GM19463 (cell line): Measurements from ENCODE around the gene ACKR3.

Experiments
- ATAC-seq: cut with Tn5 transposase; IDR thresholded peaks from one replicate; pipeline ENCODE4 v1.9.1; 2021; ENCODE audit warnings: mild to moderate bottlenecking, moderate library complexity; ENCODE audit not compliant: unreplicated experiment

ACKR3 gene

DNA sequence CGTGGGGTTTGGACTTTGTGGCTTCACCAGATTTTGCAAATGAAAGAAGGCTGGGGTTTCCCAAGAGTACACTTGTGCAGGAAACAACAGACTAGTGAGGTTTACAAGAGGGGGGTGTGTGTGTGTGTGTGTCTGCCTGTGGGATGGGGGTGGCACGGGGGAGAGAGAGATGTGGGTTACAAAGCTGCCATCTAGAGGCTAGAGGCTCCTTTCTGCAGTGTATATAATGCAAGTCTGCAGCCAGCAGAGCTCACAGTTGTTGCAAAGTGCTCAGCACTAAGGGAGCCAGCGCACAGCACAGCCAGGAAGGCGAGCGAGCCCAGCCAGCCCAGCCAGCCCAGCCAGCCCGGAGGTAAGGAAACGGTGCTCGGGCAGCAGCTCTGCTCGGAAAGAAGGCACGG is at the start of gene ACKR3:
Gene ACKR3 (plus strand): TSS at position 253 of the 401 bp plus-strand sequence. CDS start 10,641 bp downstream, outside the sequence.
- ATAC-seq = peak; percentile 86

DNA sequence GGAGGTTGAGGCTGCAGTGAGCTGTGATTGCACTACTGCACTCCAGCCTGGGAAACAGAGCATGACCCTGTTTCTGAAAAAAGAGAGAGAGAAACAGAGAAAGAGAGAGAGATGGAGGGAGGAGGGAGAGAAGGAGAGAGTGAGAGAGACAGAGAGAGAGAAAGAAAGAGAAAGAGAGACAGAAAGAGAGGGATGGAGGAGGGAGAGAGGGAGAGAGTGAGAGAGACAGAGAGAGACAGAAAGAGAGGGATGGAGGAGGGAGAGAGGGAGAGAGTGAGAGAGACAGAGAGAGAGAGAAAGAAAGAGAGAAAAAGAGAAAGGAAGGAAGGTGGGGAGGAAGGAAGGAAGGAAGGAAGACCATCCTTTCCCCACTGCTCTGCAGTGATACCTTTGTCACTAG is 48.1 kb upstream of the ACKR3 start:
- no peak for ATAC-seq

DNA sequence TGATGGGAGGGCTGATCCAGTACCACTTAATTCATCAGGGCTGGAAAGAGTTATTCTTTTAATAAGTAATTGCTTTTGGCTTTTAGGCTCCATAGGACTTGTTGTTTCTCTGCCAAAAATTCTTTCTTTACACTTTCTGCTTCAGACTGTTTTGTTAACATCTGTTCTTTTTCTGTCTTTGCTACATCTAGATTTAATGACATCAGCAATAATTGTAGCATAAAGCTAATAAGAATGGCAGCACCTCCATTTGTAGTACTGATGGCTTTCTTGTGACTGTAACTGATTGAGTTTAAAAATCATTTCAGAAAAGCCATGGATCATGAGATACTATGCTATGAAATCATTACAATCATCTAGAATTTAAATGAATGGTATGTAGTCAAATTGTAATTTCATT is 46.4 kb upstream of the ACKR3 start:
- ATAC-seq = no peak

DNA sequence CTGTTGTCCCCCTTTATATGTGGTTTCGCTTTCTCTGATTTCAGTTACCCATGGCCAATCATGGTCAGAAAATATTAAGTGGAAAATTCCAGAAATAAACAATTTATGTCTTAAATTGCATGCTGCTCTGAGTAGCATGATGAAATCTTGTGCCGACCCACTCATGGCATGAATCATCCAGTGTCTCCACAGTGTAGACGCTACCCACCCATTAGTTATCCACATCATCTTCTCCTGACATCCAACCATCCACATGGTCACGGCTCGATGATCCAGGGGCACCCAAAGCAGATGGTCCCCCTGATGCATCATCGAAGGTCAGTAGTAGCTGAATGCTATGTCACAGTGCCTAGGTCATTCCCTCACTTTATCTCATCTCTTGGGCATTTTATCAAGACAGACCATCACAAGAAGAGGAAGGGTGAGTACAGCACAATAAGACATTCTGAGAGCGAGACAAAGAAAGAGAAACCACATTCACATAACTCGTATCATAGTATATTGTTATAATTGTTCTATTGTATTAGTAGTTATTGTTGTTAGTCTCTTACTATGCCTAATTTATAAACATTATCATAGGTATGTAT is 44.1 kb upstream of the ACKR3 start:
- no peak for ATAC-seq

DNA sequence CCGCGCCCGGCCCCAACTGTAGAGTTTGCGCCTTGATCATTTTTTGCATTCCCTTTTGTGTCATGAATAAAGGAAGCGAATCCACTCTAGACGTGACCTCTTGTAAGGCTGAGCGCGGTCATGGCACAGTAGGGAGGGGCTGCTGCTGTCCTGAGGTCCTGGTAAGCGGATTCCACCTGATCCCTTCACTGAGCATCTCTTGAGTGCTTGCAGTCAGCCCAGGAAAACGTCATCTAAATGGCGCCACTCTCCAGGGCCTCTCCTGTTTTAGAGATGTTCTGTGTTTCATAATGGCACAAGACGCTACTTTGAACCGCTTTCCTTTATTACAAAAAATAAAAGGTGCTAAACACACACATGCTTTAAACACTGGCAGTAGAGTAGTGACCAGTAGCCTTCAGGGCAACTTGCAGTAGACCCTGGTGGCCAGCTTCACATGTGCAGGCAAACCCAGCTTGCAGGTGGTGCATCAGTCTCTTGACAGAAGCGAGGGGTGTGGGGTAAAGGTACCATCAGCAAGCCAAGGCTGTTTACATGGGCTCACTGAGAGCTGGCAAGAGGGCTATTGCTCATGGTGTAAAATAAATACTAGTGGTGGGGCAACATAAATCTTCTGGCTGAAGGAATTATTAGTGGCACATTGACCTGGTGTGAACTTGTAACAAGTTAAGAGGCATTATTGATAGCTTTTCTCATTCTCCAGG is 43.0 kb upstream of the ACKR3 start:
- ATAC-seq = no peak

DNA sequence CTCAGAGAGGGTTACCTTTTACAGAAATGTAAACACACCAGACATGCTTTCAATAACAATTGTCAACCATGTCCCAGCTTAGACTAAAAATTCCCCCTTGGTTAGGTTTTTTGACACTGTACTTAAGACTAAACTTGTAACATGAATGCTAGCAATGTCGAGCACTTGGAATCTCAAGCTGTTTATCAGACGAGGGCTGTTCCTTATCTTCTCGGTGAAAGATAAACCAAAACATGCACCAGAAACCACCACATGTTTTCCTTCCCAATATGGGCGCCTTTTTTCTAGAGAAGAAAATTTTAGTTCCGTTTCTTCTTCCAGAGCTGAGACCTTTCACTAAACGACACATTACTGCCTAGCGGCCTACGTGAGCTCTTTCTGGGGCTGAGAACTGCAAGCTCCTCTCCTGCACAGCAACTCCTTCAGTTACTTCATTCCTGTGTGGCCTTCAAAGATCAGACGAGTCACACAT is 42.4 kb upstream of the ACKR3 start:
- no peak for ATAC-seq

DNA sequence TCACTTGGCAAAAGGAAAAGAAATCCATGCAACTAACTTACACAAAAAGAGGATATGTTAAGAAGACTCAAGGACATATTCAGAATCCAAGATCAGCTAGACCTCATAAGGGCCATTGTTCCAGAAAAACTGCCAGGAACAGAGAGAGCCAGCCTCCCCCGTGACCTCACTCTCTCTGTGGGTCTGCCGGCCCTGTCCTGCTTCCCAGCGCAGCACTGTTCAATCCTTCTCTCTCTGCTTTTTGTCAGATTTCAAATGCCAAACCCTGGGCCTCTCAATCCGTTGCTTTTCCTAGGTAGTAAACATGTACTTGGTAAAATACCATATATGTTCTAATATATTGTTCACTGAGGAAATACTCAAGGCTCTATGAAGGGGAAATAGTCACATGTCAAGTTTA is 40.0 kb upstream of the ACKR3 start:
- ATAC-seq = no peak

DNA sequence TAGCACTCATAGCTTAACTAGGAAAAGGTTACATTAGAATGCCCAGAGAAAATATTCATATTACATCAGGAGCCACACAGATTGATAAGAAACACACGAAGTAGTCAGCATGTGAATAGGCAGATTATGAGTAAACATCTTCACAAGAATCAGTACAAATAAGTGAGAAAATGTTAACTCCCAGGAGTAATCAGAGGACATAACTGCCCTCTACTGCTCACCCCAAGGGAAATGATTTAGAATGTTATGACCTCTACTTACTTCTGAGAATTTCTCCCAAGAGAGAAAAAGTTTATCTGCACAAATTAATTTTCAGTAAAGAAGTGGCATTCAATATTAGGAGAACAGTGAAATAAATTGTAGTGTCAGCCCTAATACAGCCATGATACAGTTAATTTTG is 39.1 kb upstream of the ACKR3 start:
- no peak for ATAC-seq

DNA sequence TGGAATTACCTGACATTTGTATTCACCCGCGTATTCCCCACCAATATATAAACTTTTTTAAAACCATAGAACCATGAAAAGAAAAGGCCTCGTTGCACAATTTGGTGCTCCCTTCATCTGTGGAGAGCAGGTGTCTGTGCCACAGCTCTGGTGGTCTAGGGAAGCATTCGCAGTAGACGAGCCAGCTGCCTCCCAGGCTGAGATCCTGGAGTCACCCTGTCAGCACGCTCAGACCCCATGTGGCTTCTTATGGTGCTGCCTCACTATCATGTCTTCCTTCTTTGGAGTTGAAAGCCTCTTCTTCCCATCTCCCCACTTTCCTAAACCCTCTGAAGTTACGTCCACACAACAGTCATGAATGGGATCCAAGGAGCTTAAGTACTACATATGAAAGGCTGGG is 38.4 kb upstream of the ACKR3 start:
- ATAC-seq = no peak

DNA sequence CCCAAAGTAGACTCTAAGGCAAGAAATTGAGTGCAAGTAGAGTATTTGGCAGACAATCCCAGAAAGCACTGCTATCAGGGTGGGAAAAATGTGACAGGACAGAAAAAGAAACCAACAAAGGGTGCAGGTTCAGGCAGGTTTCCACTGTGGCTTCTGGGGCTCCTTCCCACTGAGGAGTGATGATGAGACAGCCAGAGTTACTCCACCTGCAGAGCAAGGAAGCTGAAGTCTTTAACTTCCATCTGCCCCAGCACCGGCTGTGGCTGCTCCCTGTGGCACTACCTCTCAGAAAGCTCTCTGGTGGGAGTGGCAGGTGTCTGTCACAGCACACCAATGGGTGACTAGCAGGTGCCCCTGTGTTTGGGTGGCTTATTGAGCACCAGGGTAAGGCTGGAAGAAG is 37.6 kb upstream of the ACKR3 start:
- no peak for ATAC-seq

DNA sequence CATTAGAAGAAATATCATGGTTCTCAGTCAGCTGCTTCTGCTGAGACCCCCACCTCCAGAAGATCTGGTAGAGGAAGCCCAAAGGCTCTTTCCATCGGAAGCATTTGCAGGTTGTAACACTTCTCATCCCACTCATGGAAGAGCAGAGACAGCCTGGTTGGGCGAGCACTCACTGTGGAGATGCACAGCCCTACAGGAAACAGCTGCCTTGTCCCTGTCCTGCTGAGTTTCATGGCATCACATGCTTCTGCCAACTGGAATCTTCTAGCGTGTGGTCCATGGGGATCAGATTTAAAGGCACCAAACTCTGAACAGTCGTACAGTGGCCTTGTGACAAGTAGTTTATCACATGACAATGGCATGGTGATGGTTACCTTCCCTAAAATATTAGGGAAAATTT is 36.3 kb upstream of the ACKR3 start:
- ATAC-seq = no peak

DNA sequence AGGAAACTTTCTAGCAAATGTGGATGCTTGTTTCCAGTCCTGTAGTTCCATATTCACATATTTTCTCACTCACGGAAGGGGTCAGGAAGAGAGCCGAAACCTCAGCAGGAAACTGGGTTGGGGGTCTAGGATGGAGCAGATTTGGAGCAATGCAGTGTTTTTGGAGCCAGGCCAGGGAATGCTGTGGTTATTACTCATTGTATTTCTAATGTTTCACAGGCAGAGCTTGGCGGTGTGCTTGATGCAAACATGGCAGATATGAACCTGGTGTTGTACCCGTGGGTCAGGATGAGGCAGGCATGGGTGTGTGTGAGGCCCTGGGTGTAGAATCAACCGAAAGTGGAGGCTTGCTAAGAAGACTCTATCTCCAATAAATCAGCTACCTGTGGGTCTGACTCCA is 34.6 kb upstream of the ACKR3 start:
- ATAC-seq = no peak

DNA sequence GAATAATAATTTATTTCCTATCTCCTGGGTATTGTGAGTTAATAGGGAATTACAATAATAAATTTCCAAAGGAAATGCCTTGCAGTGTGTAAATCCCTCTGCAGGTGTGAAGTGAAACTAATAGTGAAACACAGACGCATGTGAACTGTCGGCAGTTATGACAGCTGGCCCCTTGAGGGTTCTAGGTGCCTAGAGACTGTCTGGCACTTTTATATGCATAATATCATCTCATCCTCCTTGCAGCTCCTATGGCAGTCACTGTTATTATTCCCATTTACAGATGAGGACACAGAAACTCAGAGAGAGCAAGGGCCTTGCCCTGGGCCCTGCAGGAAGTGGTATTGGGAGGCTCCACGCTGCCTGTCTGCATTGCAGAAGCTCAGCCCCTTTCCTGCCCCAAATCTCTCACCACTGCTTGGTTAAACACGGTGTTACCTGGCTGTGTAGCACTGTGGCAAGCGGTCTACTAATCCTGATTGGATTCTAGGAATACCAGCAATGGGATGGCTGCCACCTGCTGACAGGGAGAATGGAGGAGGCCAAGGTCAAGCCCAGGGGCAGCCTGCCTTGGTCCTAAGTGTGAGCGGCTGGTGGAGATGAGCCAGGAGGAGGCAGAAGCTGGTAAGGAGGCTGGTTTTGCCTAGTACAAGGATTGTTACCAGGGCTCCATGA is 32.8 kb upstream of the ACKR3 start:
- ATAC-seq = peak; percentile 61

DNA sequence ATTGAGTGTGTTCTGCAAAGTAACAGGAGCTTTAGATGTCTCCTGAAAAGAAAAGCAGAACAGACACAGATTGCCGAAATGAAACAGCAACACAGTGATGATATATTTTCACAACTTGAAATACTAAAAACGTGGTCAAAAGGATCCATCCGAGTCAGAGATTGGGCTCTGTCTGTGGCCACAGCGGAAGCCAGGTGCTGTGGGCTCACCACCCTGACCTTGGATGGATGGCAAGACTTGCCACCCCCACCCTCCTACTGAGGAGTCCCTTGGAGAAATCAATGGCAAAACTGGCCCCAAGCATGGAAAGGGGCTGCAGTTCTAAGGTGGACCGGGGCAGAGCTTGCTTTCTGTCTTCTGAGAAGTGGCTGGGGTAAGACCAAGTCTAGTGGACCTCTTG is 31.4 kb upstream of the ACKR3 start:
- ATAC-seq = peak; percentile 35

DNA sequence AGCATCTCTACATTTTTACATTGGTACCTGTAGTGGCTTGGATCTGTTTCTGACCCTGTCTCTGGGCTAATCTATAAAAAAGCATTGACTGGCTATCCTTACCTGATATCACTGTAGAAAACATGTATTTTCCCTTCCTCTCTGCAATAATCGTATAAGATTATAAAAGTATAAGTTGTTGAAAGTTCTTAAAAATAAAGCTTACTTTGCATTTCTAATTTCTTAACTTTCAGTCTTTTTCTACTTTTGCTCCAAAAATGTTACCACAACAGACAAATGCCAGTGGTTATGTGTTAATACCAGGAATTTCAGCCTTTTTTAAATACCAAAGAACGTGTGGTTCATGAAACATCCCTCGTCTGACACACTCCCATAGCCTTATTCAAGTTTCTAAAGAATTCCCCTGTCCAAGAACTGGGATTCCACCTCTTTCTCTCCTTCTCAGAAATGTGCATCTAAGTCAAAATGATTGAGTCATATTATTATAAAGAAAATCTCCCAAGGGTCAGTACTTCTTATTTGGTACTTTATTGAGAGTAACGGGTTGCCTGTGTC is 28.5 kb upstream of the ACKR3 start:
- no peak for ATAC-seq

DNA sequence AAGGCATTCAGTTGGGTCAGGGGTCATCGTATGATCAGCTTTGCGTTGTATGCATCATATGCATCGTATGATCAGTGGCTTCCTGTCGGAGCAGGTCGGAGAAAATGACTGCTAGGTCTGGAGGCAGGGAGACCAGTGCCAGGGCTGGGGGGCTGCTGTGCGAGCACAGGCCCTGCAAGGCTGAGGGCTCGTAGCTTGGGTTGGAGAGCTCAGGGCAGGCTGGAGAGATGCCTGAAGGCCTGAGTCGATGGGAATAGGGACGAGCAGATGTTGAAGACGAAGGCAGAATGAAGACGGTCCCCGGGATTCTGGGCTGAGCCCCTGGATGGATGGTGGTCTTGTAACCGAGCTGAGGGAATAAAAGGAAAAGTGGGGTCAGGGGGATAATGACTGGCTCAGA is 25.3 kb upstream of the ACKR3 start:
- no peak for ATAC-seq

DNA sequence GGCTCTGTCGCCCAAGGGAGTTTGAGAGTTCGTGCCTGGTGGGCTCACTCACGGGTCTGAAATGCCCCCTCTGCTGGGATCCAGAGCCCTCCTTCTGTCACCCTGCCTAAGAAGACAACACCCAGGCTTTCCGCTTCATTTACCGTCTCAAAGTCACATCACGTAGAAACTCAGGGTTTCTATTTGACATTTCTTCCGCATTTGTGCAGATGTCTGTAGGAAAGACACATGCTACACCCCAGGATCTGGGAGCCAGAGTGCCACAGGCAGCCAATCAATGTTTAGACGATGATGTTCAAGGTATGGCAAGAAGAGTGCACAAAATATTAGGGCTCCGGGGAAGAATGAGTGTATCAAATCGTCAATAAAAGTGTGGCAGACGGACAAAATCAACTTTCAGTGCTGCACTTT is 24.4 kb upstream of the ACKR3 start:
- peak; percentile 56 for ATAC-seq

DNA sequence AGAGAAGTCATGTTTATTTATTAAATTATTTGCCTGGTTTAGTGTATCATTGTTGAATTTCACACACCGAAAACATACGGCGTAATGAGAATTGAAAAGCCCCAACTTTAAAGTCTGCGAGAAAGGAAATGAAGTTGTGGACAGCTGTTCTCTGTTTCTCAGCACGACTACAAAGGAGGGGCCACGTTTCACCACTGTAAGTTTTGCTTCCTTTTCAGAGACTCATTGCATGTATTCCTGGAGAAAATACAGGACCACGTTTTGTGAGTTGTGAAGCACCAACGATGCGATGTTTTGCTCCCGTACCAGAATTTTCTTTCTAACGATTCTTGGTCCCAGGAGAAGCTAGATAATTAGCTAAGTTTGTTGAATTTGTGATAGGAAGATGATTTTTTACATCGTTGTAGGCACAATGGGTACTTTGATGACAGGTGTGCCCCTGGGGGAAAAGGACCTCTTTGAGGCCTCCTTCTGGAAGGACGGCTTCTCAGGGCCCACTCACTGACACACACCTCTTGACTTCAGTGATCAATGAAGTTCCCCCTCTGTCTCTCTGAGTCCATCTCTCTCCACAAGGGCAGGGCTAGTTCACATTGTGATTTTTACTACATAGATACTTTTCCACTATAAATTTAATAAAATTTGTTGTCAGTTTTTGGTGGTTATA is 23.7 kb upstream of the ACKR3 start:
- peak; percentile 56 for ATAC-seq

DNA sequence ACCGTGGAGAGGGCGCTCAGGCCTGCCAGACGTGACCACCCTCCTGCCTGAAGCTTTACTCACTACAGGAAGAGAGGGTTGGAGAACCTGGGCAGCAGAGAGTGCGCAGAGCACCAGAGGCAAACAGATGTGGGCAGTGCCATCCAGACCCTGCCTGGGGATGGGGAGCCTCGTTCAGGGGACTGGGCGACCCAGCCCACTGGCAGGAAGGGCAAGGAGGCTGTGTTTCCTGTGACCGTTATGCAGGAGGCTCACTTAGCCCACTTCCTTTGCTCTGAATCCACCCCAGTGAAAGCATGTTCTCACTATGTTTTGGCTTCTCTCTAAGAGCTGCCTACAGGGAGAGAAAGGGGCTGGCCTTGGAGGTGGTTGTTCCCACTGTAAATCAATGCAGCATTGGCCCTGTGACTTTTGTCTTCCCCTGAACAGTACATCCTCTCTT is 23.0 kb upstream of the ACKR3 start:
- ATAC-seq = no peak

DNA sequence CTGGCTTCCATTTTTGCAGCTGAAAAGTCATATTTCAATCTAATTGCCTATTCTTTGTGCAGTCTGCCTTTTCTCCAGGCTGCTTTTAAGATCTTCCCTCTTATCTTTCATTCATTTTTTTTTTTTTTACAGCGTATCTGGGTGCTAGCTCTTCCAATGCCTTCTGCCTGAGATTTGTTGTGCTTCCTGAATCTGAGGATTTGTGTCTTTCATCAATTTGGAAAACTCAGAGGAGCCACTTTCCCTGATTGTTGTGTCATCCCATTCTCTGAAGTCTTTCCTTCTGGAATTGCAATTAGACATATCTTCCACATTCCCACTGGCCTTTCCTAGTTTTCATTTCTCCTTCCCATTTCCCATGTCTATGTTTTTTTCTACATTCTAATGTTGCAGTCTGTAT is 21.9 kb upstream of the ACKR3 start:
- ATAC-seq = no peak

DNA sequence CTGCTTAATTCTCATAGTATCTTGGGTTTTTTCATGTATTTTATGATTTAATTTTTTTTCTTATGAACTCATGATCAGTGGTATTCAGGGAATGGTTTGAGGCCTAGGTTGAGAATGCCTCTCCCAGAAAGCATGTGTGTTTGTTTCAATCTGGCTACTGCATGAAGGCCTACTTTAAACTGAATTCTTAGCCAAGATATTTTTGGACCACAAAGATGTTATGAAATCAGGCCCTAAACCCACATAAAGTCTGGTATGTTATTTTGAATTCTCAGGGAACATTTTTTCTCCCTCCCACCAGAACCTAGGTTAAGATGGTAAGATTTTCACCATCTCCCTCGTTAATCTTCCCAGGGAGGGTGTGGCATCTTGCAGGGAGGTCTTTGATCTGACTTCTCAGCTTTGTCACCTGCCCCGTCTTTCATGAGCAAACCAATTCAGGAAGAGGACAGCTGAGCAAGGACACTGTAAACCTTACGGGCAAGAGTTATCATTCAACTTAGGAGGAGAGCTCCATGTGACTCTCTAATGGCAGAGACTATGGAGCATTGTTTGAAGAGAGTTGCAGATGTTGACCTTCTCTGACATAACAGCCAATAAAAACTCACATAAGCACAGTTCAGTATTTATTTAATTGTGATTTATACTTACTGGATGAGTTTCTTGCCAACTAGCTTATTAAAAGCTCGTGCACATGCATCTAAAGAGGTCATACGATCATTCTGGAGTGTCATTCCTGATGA is 21.3 kb upstream of the ACKR3 start:
- no peak for ATAC-seq
